ENCODE results near the gene VPS13D.

DNA sequence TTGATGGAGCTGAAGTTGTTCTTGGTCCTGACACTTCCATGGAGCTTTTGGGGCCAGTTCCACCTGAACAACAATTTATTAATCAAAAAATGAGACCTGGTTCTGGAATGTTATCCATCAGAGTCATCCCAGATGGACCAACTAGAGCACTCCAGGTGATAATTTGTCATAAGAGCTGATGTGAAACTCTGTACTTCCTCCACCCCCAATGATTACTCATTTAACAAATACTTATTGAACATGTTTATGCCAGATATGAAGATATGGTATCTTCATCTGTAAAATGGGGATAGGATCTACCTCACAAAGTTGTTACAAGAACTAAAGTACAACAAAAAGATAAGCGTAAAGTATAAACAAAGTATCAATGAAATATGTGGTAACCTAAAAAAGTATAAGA lies 153.2 kb downstream of the VPS13D start:
- TF ChIP-seq POLR2A (IDR thresholded peaks at IDR 0.05): no peak
- TF ChIP-seq, protein P1, sequence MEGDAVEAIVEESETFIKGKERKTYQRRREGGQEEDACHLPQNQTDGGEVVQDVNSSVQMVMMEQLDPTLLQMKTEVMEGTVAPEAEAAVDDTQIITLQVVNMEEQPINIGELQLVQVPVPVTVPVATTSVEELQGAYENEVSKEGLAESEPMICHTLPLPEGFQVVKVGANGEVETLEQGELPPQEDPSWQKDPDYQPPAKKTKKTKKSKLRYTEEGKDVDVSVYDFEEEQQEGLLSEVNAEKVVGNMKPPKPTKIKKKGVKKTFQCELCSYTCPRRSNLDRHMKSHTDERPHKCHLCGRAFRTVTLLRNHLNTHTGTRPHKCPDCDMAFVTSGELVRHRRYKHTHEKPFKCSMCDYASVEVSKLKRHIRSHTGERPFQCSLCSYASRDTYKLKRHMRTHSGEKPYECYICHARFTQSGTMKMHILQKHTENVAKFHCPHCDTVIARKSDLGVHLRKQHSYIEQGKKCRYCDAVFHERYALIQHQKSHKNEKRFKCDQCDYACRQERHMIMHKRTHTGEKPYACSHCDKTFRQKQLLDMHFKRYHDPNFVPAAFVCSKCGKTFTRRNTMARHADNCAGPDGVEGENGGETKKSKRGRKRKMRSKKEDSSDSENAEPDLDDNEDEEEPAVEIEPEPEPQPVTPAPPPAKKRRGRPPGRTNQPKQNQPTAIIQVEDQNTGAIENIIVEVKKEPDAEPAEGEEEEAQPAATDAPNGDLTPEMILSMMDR (IDR thresholded peaks at IDR 0.05): no peak

Measured in body of pancreas (tissue), 4 donors.